ENCODE measurements around the gene STPG2.

Gene STPG2

DNA sequence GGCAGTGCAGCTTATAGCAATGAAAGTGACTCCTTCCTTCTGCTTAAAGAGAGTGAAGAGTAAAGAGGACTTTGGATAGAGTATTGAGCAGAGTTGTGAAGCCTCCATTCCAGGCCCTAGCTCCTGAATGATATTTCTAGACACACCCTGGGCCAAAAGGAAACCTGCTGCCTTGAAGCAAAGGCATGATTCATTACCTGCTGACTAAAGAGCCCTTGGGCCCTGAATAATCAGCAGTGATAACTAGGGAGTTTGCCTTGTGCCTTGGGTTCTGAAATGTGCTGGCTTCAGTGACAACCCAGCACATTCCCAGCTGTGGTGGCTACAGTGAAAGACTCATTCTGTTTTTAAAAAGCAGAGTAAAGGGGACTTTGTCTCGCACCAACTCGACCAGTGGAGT lies 49.2 kb downstream of the STPG2 start:
- no peaks in the 10 kb centered on the region for H3K4me1 ChIP-seq (ENCODE audit: control insufficient read depth, insufficient read depth, low read length, unreplicated experiment)
- peaks cover 31% of the 10 kb centered on the region for H3K27me3 ChIP-seq (ENCODE audit: insufficient read depth, low read length)
- no peaks in the 10 kb centered on the region for H3K36me3 ChIP-seq (ENCODE audit: insufficient read depth, low read length)
- H3K4me3 ChIP-seq (ENCODE audit: low read depth, low read length), result no peak overlapping the region
- no peak overlapping the region for H3K27ac ChIP-seq (ENCODE audit: low read depth, low read length)
- no peak overlapping the region for H2AFZ ChIP-seq (ENCODE audit: low read length, unreplicated experiment)
- H3K79me2 ChIP-seq (ENCODE audit: control insufficient read depth, insufficient read depth, low read length, unreplicated experiment), result no peaks in the 10 kb centered on the region

DNA sequence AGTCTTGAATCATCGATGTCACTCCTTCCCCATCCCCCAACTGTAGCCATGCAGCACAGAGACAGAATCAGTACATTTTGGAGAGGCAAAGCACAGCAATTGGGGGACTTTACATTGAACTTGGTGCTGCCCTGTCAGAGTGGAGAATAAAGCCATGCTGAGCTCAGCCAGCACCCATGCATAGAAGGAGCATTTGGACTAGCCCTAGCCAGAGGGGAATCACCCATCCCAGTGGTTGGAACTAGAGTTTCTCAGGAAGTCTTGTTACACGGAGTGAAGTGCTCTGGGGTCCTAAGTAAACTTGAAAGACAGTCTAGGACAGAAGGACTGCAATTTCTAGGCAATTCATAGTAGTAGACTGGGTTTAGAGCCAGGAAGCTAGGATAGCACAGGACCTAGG lies 49.6 kb downstream of the STPG2 start:
- H3K27ac ChIP-seq (ENCODE audit: low read depth, low read length), result no peak overlapping the region

DNA sequence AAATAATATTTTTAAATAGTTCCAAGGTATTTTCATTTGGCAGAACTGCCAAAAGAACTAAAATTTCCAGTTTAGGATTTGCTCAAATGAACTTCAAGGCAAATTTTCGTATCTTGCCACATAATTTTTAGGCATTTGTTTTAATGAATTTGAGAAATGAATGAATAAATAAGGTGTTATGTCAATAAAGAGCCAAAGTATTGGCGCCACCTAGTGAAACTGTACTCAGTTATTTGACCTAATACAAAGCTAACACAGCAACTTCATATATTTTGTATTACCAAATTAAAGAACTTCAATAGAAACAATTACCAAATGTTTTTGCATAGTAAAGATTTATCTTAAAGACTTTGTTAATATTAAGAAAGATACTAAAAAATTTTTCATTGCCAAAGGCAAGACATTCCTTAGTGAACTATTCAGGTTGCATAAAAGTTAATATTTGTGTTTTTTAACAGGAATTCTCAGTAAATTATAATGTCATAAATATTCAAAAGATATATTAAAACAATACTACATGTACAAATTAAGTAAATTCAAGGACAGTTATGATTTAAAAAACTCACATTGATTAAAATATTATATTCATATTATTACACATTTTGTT lies 50.3 kb downstream of the STPG2 start:
- Histone ChIP-seq H3K27ac (ENCODE audit: low read depth, low read length) (no peak overlapping the region), H3K4me3 (ENCODE audit: low read depth, low read length) (no peak overlapping the region), H2AFZ (ENCODE audit: low read length, unreplicated experiment) (no peak overlapping the region), H3K4me1 (ENCODE audit: control insufficient read depth, insufficient read depth, low read length, unreplicated experiment) (no peaks in the 10 kb centered on the region), H3K36me3 (ENCODE audit: insufficient read depth, low read length) (no peaks in the 10 kb centered on the region), H3K79me2 (ENCODE audit: control insufficient read depth, insufficient read depth, low read length, unreplicated experiment) (no peaks in the 10 kb centered on the region), H3K27me3 (ENCODE audit: insufficient read depth, low read length) (peaks cover 31% of the 10 kb centered on the region)

More for the DNA sequence above, 49.6 kb downstream of the STPG2 start:
- Histone ChIP-seq H2AFZ (ENCODE audit: low read length, unreplicated experiment) (no peak overlapping the region), H3K27me3 (ENCODE audit: insufficient read depth, low read length) (peaks cover 31% of the 10 kb centered on the region), H3K36me3 (ENCODE audit: insufficient read depth, low read length) (no peaks in the 10 kb centered on the region), H3K4me3 (ENCODE audit: low read depth, low read length) (no peak overlapping the region), H3K4me1 (ENCODE audit: control insufficient read depth, insufficient read depth, low read length, unreplicated experiment) (no peaks in the 10 kb centered on the region), H3K79me2 (ENCODE audit: control insufficient read depth, insufficient read depth, low read length, unreplicated experiment) (no peaks in the 10 kb centered on the region)

DNA sequence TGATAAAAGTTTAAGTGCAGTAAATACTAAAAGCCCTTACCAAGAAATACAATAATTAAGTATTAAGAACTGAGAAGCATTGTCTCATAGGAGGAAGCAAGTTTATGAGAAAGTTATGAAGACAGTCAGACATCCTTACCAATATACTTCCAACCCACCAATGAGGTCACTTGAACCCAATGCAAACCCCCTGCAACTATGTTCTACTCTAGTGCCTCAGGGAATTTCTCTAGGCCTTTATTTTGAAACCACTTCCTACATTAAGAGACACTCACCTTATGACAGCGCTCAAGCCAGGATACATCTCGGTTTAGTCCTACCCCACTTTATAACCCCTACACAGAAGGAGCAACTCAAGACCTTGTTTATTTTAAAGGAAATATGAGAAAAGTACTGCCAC lies 61.3 kb downstream of the STPG2 start:
- Histone ChIP-seq H3K79me2 (ENCODE audit: control insufficient read depth, insufficient read depth, low read length, unreplicated experiment) (no peaks in the 10 kb centered on the region), H3K4me1 (ENCODE audit: control insufficient read depth, insufficient read depth, low read length, unreplicated experiment) (no peaks in the 10 kb centered on the region), H2AFZ (ENCODE audit: low read length, unreplicated experiment) (no peak overlapping the region), H3K36me3 (ENCODE audit: insufficient read depth, low read length) (no peaks in the 10 kb centered on the region), H3K27me3 (ENCODE audit: insufficient read depth, low read length) (no peaks in the 10 kb centered on the region), H3K4me3 (ENCODE audit: low read depth, low read length) (no peak overlapping the region), H3K27ac (ENCODE audit: low read depth, low read length) (no peak overlapping the region)

DNA sequence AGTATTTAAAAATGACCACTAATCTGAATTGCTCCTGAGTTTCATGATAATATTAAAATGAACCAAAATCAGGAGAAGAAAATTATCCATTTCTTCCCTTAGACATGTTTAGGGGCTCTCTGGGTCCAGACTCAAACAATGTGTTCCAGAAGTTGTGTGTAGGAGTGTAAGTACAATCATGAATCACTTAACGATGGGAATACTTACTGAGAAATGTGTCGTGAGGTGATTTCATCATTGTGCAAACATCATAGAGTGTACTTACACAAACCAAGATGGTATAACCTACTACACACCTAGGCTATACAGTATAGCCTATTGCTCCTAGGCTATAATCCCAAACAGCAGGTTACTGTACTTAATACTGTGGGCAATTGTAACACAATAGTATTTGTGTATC lies 74.8 kb downstream of the STPG2 start:
- no peaks in the 10 kb centered on the region for H3K36me3 ChIP-seq (ENCODE audit: insufficient read depth, low read length)
- no peak overlapping the region for H3K4me3 ChIP-seq (ENCODE audit: low read depth, low read length)
- H3K79me2 ChIP-seq (ENCODE audit: control insufficient read depth, insufficient read depth, low read length, unreplicated experiment), result no peaks in the 10 kb centered on the region
- no peaks in the 10 kb centered on the region for H3K4me1 ChIP-seq (ENCODE audit: control insufficient read depth, insufficient read depth, low read length, unreplicated experiment)
- no peak overlapping the region for H3K27ac ChIP-seq (ENCODE audit: low read depth, low read length)
- H3K27me3 ChIP-seq (ENCODE audit: insufficient read depth, low read length), result peaks cover 27% of the 10 kb centered on the region
- H2AFZ ChIP-seq (ENCODE audit: low read length, unreplicated experiment), result no peak overlapping the region

DNA sequence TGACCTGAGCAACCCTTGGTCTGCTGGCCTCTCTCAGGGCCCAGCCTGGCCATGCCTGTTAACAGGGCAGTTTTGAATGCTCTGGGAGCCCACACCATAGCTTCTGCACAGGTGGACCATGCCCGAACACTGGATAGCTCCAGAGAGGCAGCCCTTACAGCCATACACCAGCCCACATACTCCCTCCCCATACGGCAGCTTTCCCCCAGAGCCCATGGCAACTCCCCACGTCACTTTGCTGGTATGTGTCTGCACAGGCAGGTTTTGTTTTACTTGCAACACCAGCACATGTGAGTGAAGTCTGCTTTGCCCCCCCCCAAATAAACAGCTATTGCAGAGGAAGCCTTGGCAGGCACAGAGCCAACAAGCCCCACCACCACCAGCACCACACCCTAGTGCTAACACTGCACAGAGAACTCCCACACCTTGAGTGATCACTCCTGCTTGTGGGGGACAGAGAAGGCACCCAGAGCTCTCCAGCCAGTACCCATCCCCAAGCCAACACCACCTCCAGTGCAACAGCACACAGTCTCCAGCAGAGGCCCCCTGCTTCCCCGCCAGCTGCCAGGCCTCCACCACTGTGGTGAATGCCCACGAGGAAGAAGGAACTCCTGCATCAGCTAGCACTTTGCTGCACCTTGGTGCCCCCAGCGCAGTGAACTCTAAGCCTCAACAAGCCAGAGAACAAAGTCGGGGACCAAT lies 87.3 kb downstream of the STPG2 start:
- H3K36me3 ChIP-seq (ENCODE audit: insufficient read depth, low read length), result no peaks in the 10 kb centered on the region
- no peaks in the 10 kb centered on the region for H3K79me2 ChIP-seq (ENCODE audit: control insufficient read depth, insufficient read depth, low read length, unreplicated experiment)
- H3K4me1 ChIP-seq (ENCODE audit: control insufficient read depth, insufficient read depth, low read length, unreplicated experiment), result no peaks in the 10 kb centered on the region
- no peak overlapping the region for H3K27ac ChIP-seq (ENCODE audit: low read depth, low read length)
- H3K27me3 ChIP-seq (ENCODE audit: insufficient read depth, low read length), result peaks cover 13% of the 10 kb centered on the region; the same call in 1 of the 2 replicates
- H3K4me3 ChIP-seq (ENCODE audit: low read depth, low read length), result no peak overlapping the region
- no peak overlapping the region for H2AFZ ChIP-seq (ENCODE audit: low read length, unreplicated experiment)

DNA sequence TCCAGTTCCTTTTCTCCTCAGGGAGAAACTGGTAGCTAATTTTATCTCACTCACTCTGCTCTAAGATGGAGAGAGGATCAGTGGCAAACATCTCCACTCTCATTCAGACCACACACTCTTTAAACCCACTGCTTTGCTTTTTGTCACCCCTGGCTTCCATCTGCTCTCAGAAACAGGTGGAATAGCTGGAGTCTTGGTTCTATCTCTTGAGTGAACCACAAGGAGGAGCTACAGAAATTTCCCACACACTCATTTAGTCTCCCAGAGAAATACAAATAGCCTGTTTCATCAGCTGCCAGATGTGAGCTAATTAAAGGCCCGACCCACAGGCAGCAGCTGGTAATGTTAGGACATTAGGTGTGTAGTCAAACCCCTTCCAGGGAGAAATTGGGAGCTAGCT lies 96.6 kb downstream of the STPG2 start:
- no peaks in the 10 kb centered on the region for H3K79me2 ChIP-seq (ENCODE audit: control insufficient read depth, insufficient read depth, low read length, unreplicated experiment)

DNA sequence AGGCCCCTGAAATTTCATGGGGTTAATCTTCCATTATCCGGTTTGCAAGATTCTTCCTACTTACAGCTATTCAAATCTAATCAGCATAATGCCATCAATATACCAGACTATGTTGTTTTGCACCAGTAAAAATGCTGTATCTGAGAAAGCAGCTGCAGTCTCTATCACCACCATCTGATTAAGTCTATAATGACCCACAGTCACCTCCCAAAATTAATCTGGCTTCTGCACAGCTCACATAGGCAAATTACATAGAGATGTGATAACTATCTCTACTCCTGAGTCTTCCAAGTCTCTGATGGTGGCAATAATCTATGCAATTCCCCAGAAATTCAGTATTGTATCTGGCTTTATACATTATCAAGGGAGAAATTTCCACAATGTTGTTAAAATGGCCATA lies 113.2 kb downstream of the STPG2 start:
- no peak overlapping the region for H3K4me3 ChIP-seq (ENCODE audit: low read depth, low read length)
- H3K27me3 ChIP-seq (ENCODE audit: insufficient read depth, low read length), result no peaks in the 10 kb centered on the region
- H3K4me1 ChIP-seq (ENCODE audit: control insufficient read depth, insufficient read depth, low read length, unreplicated experiment), result no peaks in the 10 kb centered on the region
- H3K27ac ChIP-seq (ENCODE audit: low read depth, low read length), result no peak overlapping the region
- H3K36me3 ChIP-seq (ENCODE audit: insufficient read depth, low read length), result no peaks in the 10 kb centered on the region
- no peak overlapping the region for H2AFZ ChIP-seq (ENCODE audit: low read length, unreplicated experiment)
- no peaks in the 10 kb centered on the region for H3K79me2 ChIP-seq (ENCODE audit: control insufficient read depth, insufficient read depth, low read length, unreplicated experiment)

More for the DNA sequence above, 96.6 kb downstream of the STPG2 start:
- Histone ChIP-seq H3K4me1 (ENCODE audit: control insufficient read depth, insufficient read depth, low read length, unreplicated experiment) (no peaks in the 10 kb centered on the region), H2AFZ (ENCODE audit: low read length, unreplicated experiment) (no peak overlapping the region), H3K4me3 (ENCODE audit: low read depth, low read length) (no peak overlapping the region), H3K27me3 (ENCODE audit: insufficient read depth, low read length) (peaks cover 22% of the 10 kb centered on the region), H3K36me3 (ENCODE audit: insufficient read depth, low read length) (no peaks in the 10 kb centered on the region), H3K27ac (ENCODE audit: low read depth, low read length) (no peak overlapping the region)

DNA sequence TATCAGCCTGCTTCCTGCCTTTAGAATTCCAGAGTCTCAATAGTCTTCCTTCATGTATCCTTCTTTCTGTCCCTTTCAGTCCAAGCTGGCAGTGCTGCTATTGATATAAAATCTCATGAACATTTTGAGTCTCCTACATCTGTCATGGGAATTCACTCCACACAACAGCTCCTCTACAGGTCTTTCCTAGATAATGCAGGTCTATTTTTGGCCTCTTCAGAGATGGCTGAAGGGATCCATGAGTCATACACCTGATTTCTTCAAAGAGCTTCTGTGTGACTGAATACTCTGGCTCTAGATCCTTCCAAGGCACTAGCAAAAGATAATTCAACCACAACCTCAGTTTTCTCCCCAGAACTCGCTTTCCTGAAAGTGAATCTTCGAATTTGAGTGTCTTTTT lies 115.4 kb downstream of the STPG2 start:
- no peak overlapping the region for H3K4me3 ChIP-seq (ENCODE audit: low read depth, low read length)
- no peak overlapping the region for H2AFZ ChIP-seq (ENCODE audit: low read length, unreplicated experiment)
- no peaks in the 10 kb centered on the region for H3K79me2 ChIP-seq (ENCODE audit: control insufficient read depth, insufficient read depth, low read length, unreplicated experiment)
- no peaks in the 10 kb centered on the region for H3K27me3 ChIP-seq (ENCODE audit: insufficient read depth, low read length)
- H3K36me3 ChIP-seq (ENCODE audit: insufficient read depth, low read length), result no peaks in the 10 kb centered on the region
- no peaks in the 10 kb centered on the region for H3K4me1 ChIP-seq (ENCODE audit: control insufficient read depth, insufficient read depth, low read length, unreplicated experiment)
- no peak overlapping the region for H3K27ac ChIP-seq (ENCODE audit: low read depth, low read length)

DNA sequence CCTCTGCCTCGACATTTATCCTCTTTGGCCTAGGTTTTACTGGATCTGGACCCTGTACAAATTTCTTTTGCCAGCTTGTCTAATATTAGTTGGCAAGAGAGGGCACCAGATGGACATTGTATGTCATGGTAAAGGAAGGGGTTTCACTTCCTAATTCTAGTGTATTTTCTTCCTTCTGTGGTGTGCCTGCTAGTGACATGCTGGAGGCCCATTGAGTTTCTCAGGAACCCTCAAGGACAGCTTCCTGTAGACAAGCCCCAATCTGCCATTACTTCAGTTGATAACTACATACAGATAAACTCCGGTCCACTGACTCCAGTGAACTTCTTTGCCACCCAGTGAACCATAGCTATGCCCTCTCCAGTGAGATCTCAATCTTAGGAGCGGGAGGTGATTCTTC lies 116.9 kb downstream of the STPG2 start:
- Histone ChIP-seq H2AFZ (ENCODE audit: low read length, unreplicated experiment) (no peak overlapping the region), H3K4me3 (ENCODE audit: low read depth, low read length) (no peak overlapping the region), H3K36me3 (ENCODE audit: insufficient read depth, low read length) (no peaks in the 10 kb centered on the region), H3K4me1 (ENCODE audit: control insufficient read depth, insufficient read depth, low read length, unreplicated experiment) (no peaks in the 10 kb centered on the region), H3K27me3 (ENCODE audit: insufficient read depth, low read length) (no peaks in the 10 kb centered on the region), H3K27ac (ENCODE audit: low read depth, low read length) (no peak overlapping the region), H3K79me2 (ENCODE audit: control insufficient read depth, insufficient read depth, low read length, unreplicated experiment) (no peaks in the 10 kb centered on the region)

DNA sequence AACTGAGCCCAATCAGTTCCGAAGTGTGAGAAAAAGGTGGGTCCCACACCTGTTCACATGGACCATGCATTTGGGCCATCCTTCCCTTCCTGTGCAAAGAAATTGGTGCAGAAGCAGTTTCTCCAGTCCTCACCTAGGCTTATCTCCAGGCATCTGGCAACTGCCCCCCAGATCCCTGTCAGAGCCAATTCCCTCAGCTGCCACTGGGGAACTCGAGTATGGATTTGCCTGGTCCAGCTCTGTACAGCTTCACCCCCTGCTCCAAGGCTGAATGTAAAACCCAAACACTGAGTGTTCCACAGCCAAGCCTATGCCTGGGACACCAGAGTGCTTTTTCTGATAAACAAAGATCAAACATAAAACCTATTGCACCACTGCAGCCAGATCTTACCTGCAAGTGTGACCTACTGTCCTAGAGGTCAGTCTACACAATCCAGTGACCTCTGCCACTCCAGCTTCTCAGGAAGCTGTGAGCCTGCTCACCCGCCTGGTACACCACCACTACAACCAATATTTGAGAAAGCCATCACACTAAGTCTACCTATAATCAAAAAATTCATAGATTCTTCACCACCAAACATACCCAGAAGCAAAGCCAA lies 136.4 kb downstream of the STPG2 start:
- Histone ChIP-seq H3K79me2 (ENCODE audit: control insufficient read depth, insufficient read depth, low read length, unreplicated experiment) (no peaks in the 10 kb centered on the region), H2AFZ (ENCODE audit: low read length, unreplicated experiment) (no peak overlapping the region), H3K27ac (ENCODE audit: low read depth, low read length) (no peak overlapping the region), H3K27me3 (ENCODE audit: insufficient read depth, low read length) (no peaks in the 10 kb centered on the region), H3K4me3 (ENCODE audit: low read depth, low read length) (no peak overlapping the region), H3K36me3 (ENCODE audit: insufficient read depth, low read length) (no peaks in the 10 kb centered on the region), H3K4me1 (ENCODE audit: control insufficient read depth, insufficient read depth, low read length, unreplicated experiment) (no peaks in the 10 kb centered on the region)
